Skeletal muscle cell (primary cell): ENCODE data around the gene FOXP1.

Experiments used
- DNase-seq: peaks from one replicate; pipeline ENCODE4 v3.0.0-alpha.2; 2010; ENCODE audit warnings: low read depth
- H3K4me3 ChIP-seq: 2 replicates; pipeline ENCODE4 v1.5.1; 2011; ENCODE audit warnings: low read depth, mild to moderate bottlenecking, control low read depth, low read length, moderate library complexity

Gene FOXP1

GRCh38 chr3:71061581-71061980 is 521.9 kb downstream of the FOXP1 start:
- DNase-seq = no peak
- H3K4me3 ChIP-seq = no peak overlapping the region

- no peak for DNase-seq
Measured at GRCh38 chr3:71061037-71061436, 522.5 kb downstream of the FOXP1 start.

DNA sequence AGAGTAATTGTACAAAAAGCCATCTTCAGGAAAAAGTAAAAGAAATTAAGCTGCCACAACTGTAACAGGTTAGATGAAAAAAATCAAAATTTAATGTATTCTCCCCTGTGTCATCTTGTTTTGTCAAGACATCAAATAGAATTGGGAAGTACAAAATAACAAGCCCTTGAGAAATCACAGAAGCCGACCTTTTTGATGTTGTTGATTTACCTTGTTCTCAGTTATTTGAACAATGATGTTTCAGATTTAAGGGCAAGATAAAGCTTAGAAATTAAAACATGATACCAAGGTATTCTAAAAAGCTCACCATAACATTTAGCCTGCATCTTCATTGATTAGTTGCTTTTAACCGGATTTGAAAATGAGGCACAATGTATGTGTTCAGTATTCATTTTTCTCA is 523.0 kb downstream of the FOXP1 start:
- no peak overlapping the region for H3K4me3 ChIP-seq
- DNase-seq = no peak

More at GRCh38 chr3:71061037-71061436, 522.5 kb downstream of the FOXP1 start:
- H3K4me3 ChIP-seq = no peak overlapping the region

GRCh38 chr3:71057526-71057894 is 526.0 kb downstream of the FOXP1 start:
- no peak overlapping the region for H3K4me3 ChIP-seq
- DNase-seq = no peak

- no peak overlapping the region for H3K4me3 ChIP-seq
- no peak for DNase-seq
Measured at GRCh38 chr3:71056327-71056726, 527.2 kb downstream of the FOXP1 start.

DNA sequence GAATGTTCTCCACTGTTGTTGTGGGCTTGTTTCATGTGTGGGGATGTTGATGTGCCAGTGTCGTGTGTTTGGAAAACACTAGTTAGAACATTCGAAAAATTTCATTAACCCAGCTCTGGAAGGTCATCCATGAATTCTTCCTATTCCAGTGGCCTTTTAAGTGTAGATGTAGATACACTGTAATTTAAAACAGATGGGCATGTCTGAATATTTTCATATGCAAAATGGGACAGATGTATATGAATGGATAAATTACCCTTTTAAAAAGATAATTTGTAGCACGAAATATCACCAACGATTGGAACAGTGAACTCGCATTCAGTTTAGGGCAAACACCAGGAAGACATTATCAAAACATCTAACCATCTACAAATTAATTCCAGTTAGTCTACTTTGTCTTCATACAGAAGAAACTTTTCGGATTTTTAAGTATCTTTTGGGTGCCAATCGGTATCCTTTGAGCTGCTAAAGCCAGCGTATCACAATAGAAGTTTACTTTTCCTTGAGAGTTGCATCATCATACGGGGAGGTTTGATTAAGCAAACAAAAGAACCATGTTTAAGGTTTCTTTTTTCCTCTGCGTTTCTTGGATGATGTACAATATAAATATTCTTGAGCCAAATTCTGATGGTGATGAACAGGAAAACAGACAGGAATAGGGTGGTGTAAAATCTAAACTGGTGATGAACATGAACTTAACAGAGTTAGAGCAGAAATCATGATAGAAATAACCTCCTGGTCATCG is 528.1 kb downstream of the FOXP1 start:
- H3K4me3 ChIP-seq = no peak overlapping the region
- DNase-seq = peak; percentile 67

- no peak for DNase-seq
- H3K4me3 ChIP-seq = no peak overlapping the region
Measured at GRCh38 chr3:71054312-71054711, 529.2 kb downstream of the FOXP1 start.

- H3K4me3 ChIP-seq = no peak overlapping the region
- DNase-seq = no peak
Measured at GRCh38 chr3:71053495-71053894, 530.0 kb downstream of the FOXP1 start.

- DNase-seq = no peak
- no peak overlapping the region for H3K4me3 ChIP-seq
Measured at GRCh38 chr3:71052716-71053115, 530.8 kb downstream of the FOXP1 start.

GRCh38 chr3:71051893-71052687 is 531.4 kb downstream of the FOXP1 start:
- no peak overlapping the region for H3K4me3 ChIP-seq
- DNase-seq = peak; percentile 76

DNA sequence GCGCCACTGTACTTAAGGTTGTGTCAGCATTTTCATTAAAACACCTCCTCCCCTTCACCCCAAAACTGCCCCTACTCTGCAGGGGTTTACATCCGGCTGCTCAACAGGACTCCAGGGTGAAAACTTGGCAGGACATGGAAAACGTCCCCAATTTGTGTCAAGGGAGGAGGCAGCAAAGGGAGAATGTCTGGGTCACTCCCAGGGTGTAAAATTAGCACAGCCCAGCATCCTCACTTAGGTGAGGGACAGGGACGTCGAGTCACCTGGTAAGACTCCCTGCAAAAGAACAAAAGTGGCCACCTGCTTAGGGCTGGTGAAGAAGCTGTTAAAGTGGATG is 532.3 kb downstream of the FOXP1 start:
- DNase-seq = no peak
- no peak overlapping the region for H3K4me3 ChIP-seq

DNA sequence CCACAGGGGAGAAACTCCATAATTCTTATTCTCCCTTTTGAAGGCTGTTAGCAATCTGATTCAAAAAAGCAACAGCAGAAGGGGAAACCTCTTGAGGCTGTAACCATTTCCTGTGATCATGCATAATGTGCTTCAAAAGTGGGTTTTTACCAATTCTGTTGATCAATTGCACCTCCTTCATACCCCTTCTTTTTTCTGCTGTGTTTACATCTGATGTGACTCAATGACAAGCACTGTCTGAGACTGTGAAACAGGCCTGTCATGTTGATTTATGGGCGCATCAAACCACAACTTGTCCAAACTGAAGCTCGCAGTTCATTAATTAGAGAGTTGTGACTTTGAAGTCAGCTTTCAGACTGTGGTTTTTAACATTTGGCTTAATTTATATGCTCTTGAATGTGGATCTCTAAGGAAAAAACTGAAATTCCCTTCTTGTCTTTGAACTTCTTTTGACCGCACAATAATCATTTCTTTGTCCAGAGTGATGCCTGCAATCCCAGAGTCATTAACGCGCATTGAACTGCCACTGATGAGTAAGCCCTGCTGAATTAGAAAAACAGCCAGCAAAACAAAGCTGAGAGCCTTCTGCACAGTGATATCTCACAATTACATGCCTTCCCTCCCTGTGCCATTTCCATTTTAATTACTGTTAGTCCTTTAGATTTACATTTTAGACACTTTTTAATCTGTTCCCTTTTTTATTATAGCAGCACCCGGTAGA is 532.8 kb downstream of the FOXP1 start:
- no peak for DNase-seq
- no peak overlapping the region for H3K4me3 ChIP-seq

DNA sequence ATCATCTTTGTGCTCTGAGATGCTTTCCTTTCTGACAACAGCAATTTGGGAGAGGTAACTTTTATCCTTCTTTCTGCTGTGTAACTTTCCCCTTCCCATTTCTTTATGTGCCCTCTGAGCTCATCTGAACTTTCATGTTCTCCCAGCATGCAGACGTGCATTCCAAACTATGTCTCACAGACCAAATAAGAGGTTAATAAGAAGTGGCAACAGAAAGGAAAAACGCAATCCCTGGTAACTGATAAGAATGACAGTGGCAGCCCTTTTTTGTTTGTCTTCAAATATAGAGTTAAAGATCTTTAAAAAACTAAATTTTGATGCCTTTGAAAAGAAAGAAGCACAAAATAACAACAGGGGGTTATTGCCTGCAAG is 533.4 kb downstream of the FOXP1 start:
- DNase-seq = no peak
- H3K4me3 ChIP-seq = no peak overlapping the region

- no peak overlapping the region for H3K4me3 ChIP-seq
- no peak for DNase-seq
Measured at GRCh38 chr3:71048948-71049347, 534.6 kb downstream of the FOXP1 start.

DNA sequence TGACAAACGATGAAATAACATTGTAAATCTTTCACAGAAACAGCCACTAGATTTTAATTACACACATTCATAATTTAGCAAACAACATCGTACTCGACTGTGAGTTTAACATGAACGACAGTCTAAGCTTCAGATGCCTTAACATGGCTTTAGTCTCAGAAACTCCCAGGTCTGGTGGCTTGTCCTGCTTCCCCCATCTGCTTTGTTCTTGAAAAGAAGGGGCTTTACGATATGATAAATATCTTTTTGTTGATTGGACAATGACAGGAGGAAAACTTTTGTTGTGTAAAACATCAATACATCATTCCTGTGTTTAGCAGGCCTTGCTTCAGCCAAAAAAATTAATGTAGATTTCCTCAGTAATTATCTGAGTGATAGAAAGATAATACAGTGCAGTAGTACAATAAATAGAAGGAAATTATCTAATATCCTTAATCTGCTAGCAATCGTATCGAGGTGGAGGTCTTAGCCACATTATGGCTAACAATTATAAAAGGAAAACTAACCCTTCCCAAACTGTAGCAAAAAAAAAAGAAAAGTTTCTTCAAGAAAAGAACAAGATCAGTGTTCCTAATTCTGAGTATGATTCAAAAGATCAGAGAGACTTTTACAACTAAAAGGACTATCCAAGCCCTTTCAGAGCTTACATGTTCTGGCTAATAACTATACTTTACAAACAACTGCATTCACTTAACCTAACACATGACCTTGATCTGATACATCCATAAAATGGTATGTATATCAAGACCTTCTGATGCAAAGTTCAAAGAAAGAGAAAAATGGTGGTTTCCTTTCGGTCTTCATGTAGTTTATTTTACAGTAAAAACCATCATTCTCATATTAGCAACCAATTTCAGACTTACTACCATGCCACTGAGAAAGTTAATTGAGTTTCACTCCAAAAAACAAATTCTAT is 535.7 kb downstream of the FOXP1 start:
- no peak for DNase-seq
- no peak overlapping the region for H3K4me3 ChIP-seq

- H3K4me3 ChIP-seq = no peak overlapping the region
- no peak for DNase-seq
Measured at GRCh38 chr3:71046791-71047190, 536.7 kb downstream of the FOXP1 start.

DNA sequence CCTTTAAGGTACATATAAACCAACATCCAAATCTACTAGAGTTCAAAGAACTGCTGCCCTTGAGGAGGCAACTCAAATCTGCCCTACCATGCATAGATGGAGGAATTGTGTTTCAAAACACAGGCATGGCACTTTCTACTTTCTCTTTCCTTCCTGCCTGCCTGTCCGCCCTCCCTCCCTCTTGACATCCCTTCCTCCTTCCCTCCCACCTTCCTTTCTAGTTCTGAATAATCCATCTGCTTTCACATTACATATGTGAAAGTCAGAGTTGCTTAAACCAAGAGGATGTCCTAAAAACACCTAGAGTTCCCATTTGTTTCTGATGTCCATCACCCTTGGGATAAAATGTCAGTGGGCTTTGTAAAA is 537.6 kb downstream of the FOXP1 start:
- DNase-seq = no peak
- H3K4me3 ChIP-seq = no peak overlapping the region

DNA sequence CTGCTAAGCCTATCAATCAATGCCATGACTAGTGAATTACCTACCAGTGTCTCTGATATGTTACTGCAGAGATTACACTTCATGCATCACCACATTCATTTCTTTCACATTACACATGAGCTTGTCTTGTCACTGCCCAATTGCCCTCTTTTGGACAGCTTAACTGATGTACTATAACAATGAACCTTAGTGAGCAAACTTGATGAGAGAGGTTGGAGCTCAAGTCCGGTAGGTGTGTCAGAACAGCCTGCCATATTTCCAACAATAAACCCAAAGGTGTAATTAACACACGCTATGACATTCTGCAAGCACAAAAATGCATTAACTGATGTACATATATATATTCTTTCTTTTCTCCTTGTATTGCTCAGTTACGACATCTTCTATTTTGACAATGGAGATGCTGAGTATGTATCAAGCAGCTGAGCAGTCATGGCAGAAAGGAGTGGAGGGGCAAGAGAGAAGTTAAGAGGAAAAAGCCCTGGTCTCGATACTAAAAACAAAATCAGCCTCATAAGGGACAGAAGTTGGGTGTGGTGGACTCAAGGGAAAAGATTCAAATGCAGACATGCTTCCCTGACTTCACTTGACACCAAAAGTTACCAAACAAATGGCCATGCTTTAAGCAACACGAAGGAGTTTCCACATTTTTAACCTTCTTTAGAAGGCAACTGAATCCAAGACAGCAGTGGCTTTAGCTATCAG is 538.2 kb downstream of the FOXP1 start:
- no peak overlapping the region for H3K4me3 ChIP-seq

DNA sequence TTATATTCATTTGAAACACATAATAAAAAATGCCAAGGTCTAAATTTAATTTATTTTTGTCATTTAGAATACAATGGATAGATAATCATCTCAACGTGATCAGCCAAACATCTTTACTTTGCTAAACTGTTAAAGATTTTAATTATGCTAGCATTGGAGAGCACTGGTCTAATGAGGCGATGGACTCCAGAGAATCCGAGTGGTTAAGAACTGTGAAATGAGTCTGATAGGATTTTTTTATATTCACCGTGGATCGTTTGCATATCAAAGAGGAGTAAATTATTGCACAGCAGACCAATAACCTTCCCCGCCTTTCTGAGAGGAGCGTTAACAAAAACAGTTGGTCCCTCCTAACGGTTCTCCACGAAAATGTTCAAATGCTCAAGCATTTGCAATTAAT is 540.8 kb downstream of the FOXP1 start:
- no peak for DNase-seq
- no peak overlapping the region for H3K4me3 ChIP-seq

More for the DNA sequence above, 538.2 kb downstream of the FOXP1 start:
- DNase-seq = no peak
